GM23338 (cell line): ENCODE results near the gene FOXA1. TPM values are rescaled to one million over a fixed set of nuclear protein-coding genes. Genes with fewer than 3 reads are reported as not detected.

ENCODE experiments used
- ATAC-seq: fragments of 200-7000 bp; cut with Tn5 transposase; 3 replicates; pipeline ENCODE4 v1.9.1; 2020
- DNase-seq: peaks from one replicate; pipeline ENCODE4 v3.0.0-alpha.2; 2015; ENCODE audit warnings: low spot score
- H2AFZ ChIP-seq: fragments of 200-600 bp; sonication (generic); 2 replicates; pipeline ENCODE4 v1.8.0; 2016; ENCODE audit warnings: antibody characterized with exemption, mild to moderate bottlenecking, moderate library complexity
- H3F3A ChIP-seq: fragments of 200-600 bp; sonication (generic); replicated peaks from 2 replicates; pipeline ENCODE4 v1.8.0; 2017; ENCODE audit warnings: antibody characterized with exemption, mixed run types, low read depth
- H3K27ac ChIP-seq: fragments of 200-600 bp; sonication (generic); 2 replicates; pipeline ENCODE4 v1.6.1; 2016; ENCODE audit warnings: low read depth
- H3K27me3 ChIP-seq: fragments of 200-600 bp; sonication (generic); 2 replicates; pipeline ENCODE4 v1.8.0; 2016; ENCODE audit warnings: mild to moderate bottlenecking, mixed run types, moderate library complexity; ENCODE audit not compliant: insufficient read depth
- H3K36me3 ChIP-seq: fragments of 200-600 bp; sonication (generic); 2 replicates; pipeline ENCODE4 v1.8.0; 2016; ENCODE audit warnings: mild to moderate bottlenecking; ENCODE audit not compliant: insufficient read depth
- H3K4me1 ChIP-seq: fragments of 200-600 bp; sonication (generic); 2 replicates; pipeline ENCODE4 v1.8.0; 2016; ENCODE audit warnings: mild to moderate bottlenecking, moderate library complexity; ENCODE audit not compliant: insufficient read depth
- H3K4me2 ChIP-seq: fragments of 200-600 bp; sonication (generic); 2 replicates; pipeline ENCODE4 v1.7.1; 2017; ENCODE audit warnings: mixed run types
- H3K4me3 ChIP-seq: fragments of 200-600 bp; sonication (generic); 2 replicates; pipeline ENCODE4 v1.6.1; 2016; ENCODE audit warnings: mixed run types
- H3K79me2 ChIP-seq: fragments of 200-600 bp; sonication (generic); replicated peaks from 2 replicates; pipeline ENCODE4 v1.8.0; 2017; ENCODE audit warnings: mild to moderate bottlenecking; ENCODE audit not compliant: insufficient read depth
- H3K9me2 ChIP-seq: fragments of 200-600 bp; sonication (generic); 2 replicates; pipeline ENCODE4 v1.8.0; 2017; ENCODE audit not compliant: insufficient read depth
- H4K20me1 ChIP-seq: fragments of 200-600 bp; sonication (generic); replicated peaks from 2 replicates; pipeline ENCODE4 v1.8.0; 2017; ENCODE audit warnings: mild to moderate bottlenecking; ENCODE audit not compliant: insufficient read depth
- H3K27ac Mint-ChIP-seq: 2 replicates; pipeline ENCODE4 v1.8.0; 2020; ENCODE audit warnings: inconsistent platforms, mild to moderate bottlenecking, moderate library complexity, mixed read lengths
- H3K27me3 Mint-ChIP-seq: 3 replicates; pipeline ENCODE4 v1.8.0; 2022; ENCODE audit warnings: low read depth, mild to moderate bottlenecking, moderate library complexity, mixed read lengths, inconsistent platforms; ENCODE audit not compliant: insufficient read depth, poor library complexity
- H3K36me3 Mint-ChIP-seq: 3 replicates; pipeline ENCODE4 v1.8.0; 2021; ENCODE audit warnings: low read depth, mild to moderate bottlenecking, inconsistent platforms, moderate library complexity, mixed read lengths
- H3K4me1 Mint-ChIP-seq: 3 replicates; pipeline ENCODE4 v1.8.0; 2020; ENCODE audit warnings: mild to moderate bottlenecking, inconsistent platforms, mixed read lengths
- H3K4me3 Mint-ChIP-seq: 3 replicates; pipeline ENCODE4 v1.8.0; 2021; ENCODE audit warnings: moderate library complexity, mild to moderate bottlenecking, inconsistent platforms, mixed read lengths
- H3K9me3 Mint-ChIP-seq: 3 replicates; pipeline ENCODE4 v1.8.0; 2020; ENCODE audit warnings: moderate library complexity, mild to moderate bottlenecking, inconsistent platforms, mixed read lengths
- CREB1 ChIP-seq: fragments of 250-450 bp; sonication (Bioruptor Pico); IDR thresholded peaks from 2 replicates; pipeline ENCODE4 v1.5.0; 2020; ENCODE audit warnings: low read depth, mild to moderate bottlenecking, moderate library complexity
- CTCF ChIP-seq, 2 experiments: fragments of 200-600 bp in 1 of 2; sonication (generic) in 1 of 2; conservative IDR thresholded peaks; 2 replicates each; pipeline versions ENCODE4 v1.5.1 to v1.6.1; 2016 to 2017; ENCODE audit warnings: antibody characterized with exemption in 2 of 2, low read depth in 2 of 2, mild to moderate bottlenecking in 2 of 2, moderate library complexity in 1 of 2
- ETS1 ChIP-seq: IDR thresholded peaks from 2 replicates; pipeline ENCODE4 v1.6.1; 2016; ENCODE audit warnings: antibody characterized with exemption
- EZH2phosphoT487 ChIP-seq: fragments of 200-600 bp; sonication (generic); IDR thresholded peaks from one replicate; pipeline ENCODE4 v1.8.1; 2018; ENCODE audit warnings: antibody characterized with exemption; ENCODE audit not compliant: unreplicated experiment
- JUNB ChIP-seq: IDR thresholded peaks from one replicate; pipeline ENCODE4 v1.6.1; 2016; ENCODE audit warnings: antibody characterized with exemption; ENCODE audit not compliant: unreplicated experiment
- NANOG ChIP-seq: IDR thresholded peaks from 2 replicates; pipeline ENCODE4 v1.6.1; 2016; ENCODE audit warnings: antibody characterized with exemption, borderline replicate concordance
- POLR2AphosphoS5 ChIP-seq: IDR thresholded peaks from 2 replicates; pipeline ENCODE4 v1.6.1; 2016; ENCODE audit warnings: antibody characterized with exemption, low read depth
- STAT1 ChIP-seq: IDR thresholded peaks from one replicate; pipeline ENCODE4 v1.6.1; 2016; ENCODE audit warnings: antibody characterized with exemption; ENCODE audit not compliant: unreplicated experiment
- ZNF114 ChIP-seq: fragments of 250-450 bp; sonication (Bioruptor Pico); IDR thresholded peaks from 2 replicates; pipeline ENCODE4 v1.5.0; 2020; ENCODE audit warnings: mild to moderate bottlenecking, moderate library complexity
- ZNF331 ChIP-seq: fragments of 250-450 bp; sonication (Bioruptor Pico); IDR thresholded peaks from 2 replicates; pipeline ENCODE4 v1.5.0; 2020; ENCODE audit warnings: low read depth, mild to moderate bottlenecking, moderate library complexity
- polyA plus RNA-seq: library from polyadenylated mRNA; unstranded; fragments of >200 nt; fragmentation: Nextera tagmentation; extraction: Ambion mirVana; gene quantifications from 2 replicates; pipeline ENCODE4 v1.2.1, GENCODE V29; 2016
- total RNA-seq: library from RNA; depleted of rRNA; stranded (reverse); fragments of >200 nt; shearing (Covaris generic); gene quantifications from 2 replicates; pipeline ENCODE4 v1.2.3, GENCODE V29; 2014
- TF ChIP-seq, protein P1 (sequence below): IDR thresholded peaks from one replicate; pipeline ENCODE4 v1.6.1; 2018; ENCODE audit warnings: antibody characterized with exemption; ENCODE audit not compliant: unreplicated experiment

The FOXA1 gene
- total and polyA plus RNA-seq, 2 experiments from 2014 or later = not detected

GRCh38 chr14:37551119-37551518 is 43.9 kb downstream of the FOXA1 start:
- no peaks in the 10 kb centered on the region for H3K27me3 Mint-ChIP-seq
- no peak overlapping the region for H3K4me3 Mint-ChIP-seq
- Histone ChIP-seq H3K4me2 (no peak overlapping the region), H3K79me2 (no peaks in the 10 kb centered on the region), H3K9me2 (no peaks in the 10 kb centered on the region), H3K27me3 (no peaks in the 10 kb centered on the region), H4K20me1 (no peaks in the 10 kb centered on the region), H3K4me1 (no peaks in the 10 kb centered on the region), H3K36me3 (no peaks in the 10 kb centered on the region), H3F3A (no peaks in the 10 kb centered on the region), H3K4me3 (no peak overlapping the region), H2AFZ (no peak overlapping the region), H3K27ac (no peak overlapping the region)
- TF ChIP-seq STAT1 (no peak), POLR2AphosphoS5 (no peak), CTCF (conservative IDR thresholded peaks at IDR 0.05; ENCODE audit: low read depth in 2 of 2) (no peak), CREB1 (CRISPR knock-in tag) (no peak), EZH2phosphoT487 (no peak), NANOG (no peak), ETS1 (no peak)
- H3K27ac Mint-ChIP-seq = no peak overlapping the region
- ATAC-seq (no peak), DNase-seq (no peak)
- peaks cover 13% of the 10 kb centered on the region for H3K9me3 Mint-ChIP-seq
- H3K4me1 Mint-ChIP-seq = no peaks in the 10 kb centered on the region
- H3K36me3 Mint-ChIP-seq = peaks cover 9% of the 10 kb centered on the region; the same call in 2 of the 3 replicates

DNA sequence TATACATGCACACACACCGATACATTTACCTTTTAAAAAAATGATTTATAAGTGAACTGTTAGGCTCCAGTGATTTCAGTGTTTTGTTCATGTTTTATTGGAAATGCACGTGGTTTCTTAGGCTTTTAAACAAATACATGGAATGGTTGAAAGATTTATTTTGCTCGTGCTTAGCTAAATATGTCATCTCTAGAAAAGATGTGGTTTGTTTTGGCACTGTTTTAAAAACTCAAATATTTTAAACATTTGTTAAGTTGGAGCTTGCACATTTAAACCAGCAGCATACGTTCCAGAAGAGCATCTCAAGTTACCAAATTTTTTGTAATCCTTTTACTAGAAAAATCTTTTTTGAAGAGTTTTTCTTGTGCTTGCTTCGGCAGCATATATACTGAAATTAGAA is 44.5 kb downstream of the FOXA1 start:
- Histone ChIP-seq H3F3A (no peaks in the 10 kb centered on the region), H3K4me1 (no peaks in the 10 kb centered on the region), H4K20me1 (no peaks in the 10 kb centered on the region), H3K36me3 (no peaks in the 10 kb centered on the region), H3K27me3 (no peaks in the 10 kb centered on the region), H2AFZ (no peak overlapping the region), H3K79me2 (no peaks in the 10 kb centered on the region), H3K4me2 (no peak overlapping the region), H3K4me3 (no peak overlapping the region), H3K9me2 (no peaks in the 10 kb centered on the region), H3K27ac (no peak overlapping the region)
- H3K27ac Mint-ChIP-seq = no peak overlapping the region
- no peaks in the 10 kb centered on the region for H3K27me3 Mint-ChIP-seq
- ATAC-seq = no peak
- peaks cover 10% of the 10 kb centered on the region for H3K9me3 Mint-ChIP-seq
- no peak overlapping the region for H3K4me3 Mint-ChIP-seq
- H3K36me3 Mint-ChIP-seq = peaks cover 9% of the 10 kb centered on the region; the same call in 2 of the 3 replicates
- no peak for DNase-seq
- H3K4me1 Mint-ChIP-seq = no peaks in the 10 kb centered on the region
- TF ChIP-seq, protein P1, sequence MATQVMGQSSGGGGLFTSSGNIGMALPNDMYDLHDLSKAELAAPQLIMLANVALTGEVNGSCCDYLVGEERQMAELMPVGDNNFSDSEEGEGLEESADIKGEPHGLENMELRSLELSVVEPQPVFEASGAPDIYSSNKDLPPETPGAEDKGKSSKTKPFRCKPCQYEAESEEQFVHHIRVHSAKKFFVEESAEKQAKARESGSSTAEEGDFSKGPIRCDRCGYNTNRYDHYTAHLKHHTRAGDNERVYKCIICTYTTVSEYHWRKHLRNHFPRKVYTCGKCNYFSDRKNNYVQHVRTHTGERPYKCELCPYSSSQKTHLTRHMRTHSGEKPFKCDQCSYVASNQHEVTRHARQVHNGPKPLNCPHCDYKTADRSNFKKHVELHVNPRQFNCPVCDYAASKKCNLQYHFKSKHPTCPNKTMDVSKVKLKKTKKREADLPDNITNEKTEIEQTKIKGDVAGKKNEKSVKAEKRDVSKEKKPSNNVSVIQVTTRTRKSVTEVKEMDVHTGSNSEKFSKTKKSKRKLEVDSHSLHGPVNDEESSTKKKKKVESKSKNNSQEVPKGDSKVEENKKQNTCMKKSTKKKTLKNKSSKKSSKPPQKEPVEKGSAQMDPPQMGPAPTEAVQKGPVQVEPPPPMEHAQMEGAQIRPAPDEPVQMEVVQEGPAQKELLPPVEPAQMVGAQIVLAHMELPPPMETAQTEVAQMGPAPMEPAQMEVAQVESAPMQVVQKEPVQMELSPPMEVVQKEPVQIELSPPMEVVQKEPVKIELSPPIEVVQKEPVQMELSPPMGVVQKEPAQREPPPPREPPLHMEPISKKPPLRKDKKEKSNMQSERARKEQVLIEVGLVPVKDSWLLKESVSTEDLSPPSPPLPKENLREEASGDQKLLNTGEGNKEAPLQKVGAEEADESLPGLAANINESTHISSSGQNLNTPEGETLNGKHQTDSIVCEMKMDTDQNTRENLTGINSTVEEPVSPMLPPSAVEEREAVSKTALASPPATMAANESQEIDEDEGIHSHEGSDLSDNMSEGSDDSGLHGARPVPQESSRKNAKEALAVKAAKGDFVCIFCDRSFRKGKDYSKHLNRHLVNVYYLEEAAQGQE = no peak
- TF ChIP-seq JUNB (no peak), ZNF114 (CRISPR knock-in tag) (no peak), EZH2phosphoT487 (no peak), POLR2AphosphoS5 (no peak), CREB1 (CRISPR knock-in tag) (no peak), STAT1 (no peak), ZNF331 (CRISPR knock-in tag) (no peak), ETS1 (no peak), NANOG (no peak)
